ENCODE measurements around the gene ZFYVE27.

DNA sequence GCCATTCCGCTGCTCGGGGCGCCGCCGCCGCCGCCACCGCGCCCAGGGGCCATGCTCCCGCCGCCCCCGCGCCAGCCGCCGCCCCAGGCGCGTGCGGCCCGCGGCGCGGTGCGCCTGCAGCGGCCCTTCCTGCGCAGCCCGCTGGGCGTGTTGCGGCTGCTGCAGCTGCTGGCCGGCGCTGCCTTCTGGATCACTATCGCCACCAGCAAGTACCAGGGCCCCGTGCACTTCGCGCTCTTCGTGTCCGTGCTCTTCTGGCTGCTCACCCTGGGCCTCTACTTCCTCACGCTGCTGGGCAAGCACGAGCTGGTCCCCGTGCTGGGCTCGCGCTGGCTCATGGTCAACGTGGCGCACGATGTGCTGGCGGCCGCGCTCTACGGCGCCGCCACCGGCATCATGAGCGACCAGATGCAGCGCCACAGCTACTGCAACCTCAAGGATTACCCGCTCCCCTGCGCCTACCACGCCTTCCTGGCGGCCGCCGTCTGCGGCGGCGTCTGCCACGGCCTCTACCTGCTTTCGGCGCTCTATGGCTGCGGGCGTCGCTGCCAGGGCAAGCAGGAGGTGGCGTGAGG lies 23.0 kb upstream of the ZFYVE27 start:
- peak; percentile 50 for TF ChIP-seq POLR2A (IDR thresholded peaks at IDR 0.05)
- TF ChIP-seq, protein P1, sequence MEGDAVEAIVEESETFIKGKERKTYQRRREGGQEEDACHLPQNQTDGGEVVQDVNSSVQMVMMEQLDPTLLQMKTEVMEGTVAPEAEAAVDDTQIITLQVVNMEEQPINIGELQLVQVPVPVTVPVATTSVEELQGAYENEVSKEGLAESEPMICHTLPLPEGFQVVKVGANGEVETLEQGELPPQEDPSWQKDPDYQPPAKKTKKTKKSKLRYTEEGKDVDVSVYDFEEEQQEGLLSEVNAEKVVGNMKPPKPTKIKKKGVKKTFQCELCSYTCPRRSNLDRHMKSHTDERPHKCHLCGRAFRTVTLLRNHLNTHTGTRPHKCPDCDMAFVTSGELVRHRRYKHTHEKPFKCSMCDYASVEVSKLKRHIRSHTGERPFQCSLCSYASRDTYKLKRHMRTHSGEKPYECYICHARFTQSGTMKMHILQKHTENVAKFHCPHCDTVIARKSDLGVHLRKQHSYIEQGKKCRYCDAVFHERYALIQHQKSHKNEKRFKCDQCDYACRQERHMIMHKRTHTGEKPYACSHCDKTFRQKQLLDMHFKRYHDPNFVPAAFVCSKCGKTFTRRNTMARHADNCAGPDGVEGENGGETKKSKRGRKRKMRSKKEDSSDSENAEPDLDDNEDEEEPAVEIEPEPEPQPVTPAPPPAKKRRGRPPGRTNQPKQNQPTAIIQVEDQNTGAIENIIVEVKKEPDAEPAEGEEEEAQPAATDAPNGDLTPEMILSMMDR (IDR thresholded peaks at IDR 0.05): peak; percentile 14 to 42 (median 24)
